ENCODE data around the gene TCAF1.
"Not testable (repeated sequence)": the region's sequence is repeated elsewhere in the genome, so short reads cannot be mapped to it uniquely, and the experiment has no call there.

TCAF1 gene

GRCh38 chr7:143823634-143824294, 78.2 kb downstream of the TCAF1 start:
- DNase-seq (ENCODE audit: low read depth); H3K4me3 ChIP-seq (ENCODE audit: control insufficient read depth, low read depth, low read length): not testable (repeated sequence)

- DNase-seq (ENCODE audit: low read depth): not testable (repeated sequence)
Observed at GRCh38 chr7:143821392-143822277, 80.3 kb downstream of the TCAF1 start.

GRCh38 chr7:143817873-143818272, 84.1 kb downstream of the TCAF1 start:
- DNase-seq (ENCODE audit: low read depth); H3K4me3 ChIP-seq (ENCODE audit: control insufficient read depth, low read depth, low read length): not testable (repeated sequence)

More at GRCh38 chr7:143821392-143822277, 80.3 kb downstream of the TCAF1 start:
- H3K4me3 ChIP-seq (ENCODE audit: control insufficient read depth, low read depth, low read length): not testable (repeated sequence)

- H3K4me3 ChIP-seq (ENCODE audit: control insufficient read depth, low read depth, low read length); DNase-seq (ENCODE audit: low read depth): not testable (repeated sequence)
Observed at GRCh38 chr7:143816471-143817133, 85.4 kb downstream of the TCAF1 start.

- not testable (repeated sequence) for DNase-seq (ENCODE audit: low read depth)
Observed at GRCh38 chr7:143810639-143811038, 91.3 kb downstream of the TCAF1 start.

GRCh38 chr7:143806664-143807071, 95.3 kb downstream of the TCAF1 start:
- not testable (repeated sequence) for DNase-seq (ENCODE audit: low read depth)

More at GRCh38 chr7:143810639-143811038, 91.3 kb downstream of the TCAF1 start:
- not testable (repeated sequence) for H3K4me3 ChIP-seq (ENCODE audit: control insufficient read depth, low read depth, low read length)

More at GRCh38 chr7:143806664-143807071, 95.3 kb downstream of the TCAF1 start:
- not testable (repeated sequence) for H3K4me3 ChIP-seq (ENCODE audit: control insufficient read depth, low read depth, low read length)

Data from AG09309 (cell line).